Measurements from ENCODE around the gene RAB8B.

GRCh38 chr15:63306492-63307073, 117.2 kb downstream of the RAB8B start:
- TF ChIP-seq, protein P1, sequence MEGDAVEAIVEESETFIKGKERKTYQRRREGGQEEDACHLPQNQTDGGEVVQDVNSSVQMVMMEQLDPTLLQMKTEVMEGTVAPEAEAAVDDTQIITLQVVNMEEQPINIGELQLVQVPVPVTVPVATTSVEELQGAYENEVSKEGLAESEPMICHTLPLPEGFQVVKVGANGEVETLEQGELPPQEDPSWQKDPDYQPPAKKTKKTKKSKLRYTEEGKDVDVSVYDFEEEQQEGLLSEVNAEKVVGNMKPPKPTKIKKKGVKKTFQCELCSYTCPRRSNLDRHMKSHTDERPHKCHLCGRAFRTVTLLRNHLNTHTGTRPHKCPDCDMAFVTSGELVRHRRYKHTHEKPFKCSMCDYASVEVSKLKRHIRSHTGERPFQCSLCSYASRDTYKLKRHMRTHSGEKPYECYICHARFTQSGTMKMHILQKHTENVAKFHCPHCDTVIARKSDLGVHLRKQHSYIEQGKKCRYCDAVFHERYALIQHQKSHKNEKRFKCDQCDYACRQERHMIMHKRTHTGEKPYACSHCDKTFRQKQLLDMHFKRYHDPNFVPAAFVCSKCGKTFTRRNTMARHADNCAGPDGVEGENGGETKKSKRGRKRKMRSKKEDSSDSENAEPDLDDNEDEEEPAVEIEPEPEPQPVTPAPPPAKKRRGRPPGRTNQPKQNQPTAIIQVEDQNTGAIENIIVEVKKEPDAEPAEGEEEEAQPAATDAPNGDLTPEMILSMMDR (IDR thresholded peaks at IDR 0.05; ENCODE audit: low read depth, low read length, missing input control) = no peak
- TF ChIP-seq EGR1 (IDR thresholded peaks at IDR 0.05; ENCODE audit: low read depth in 2 of 2) = no peak
- no peak for TF ChIP-seq TAF1 (conservative IDR thresholded peaks at IDR 0.05)
